K562 (cell line): ENCODE data around the gene ANKRD44. TPM values are rescaled to one million over a fixed set of nuclear protein-coding genes. Genes with fewer than 3 reads are reported as not detected.

Source experiments
- ATAC-seq: fragments of 200-7000 bp; cut with Tn5 transposase; 3 replicates; pipeline ENCODE4 v1.9.1; 2020; ENCODE audit warnings: moderate library complexity
- BruUV-seq: library from RNA; stranded (reverse); fragments of 400-500 nt; replicated peaks from 2 replicates; lab custom pipeline; 2021; lab: Mats Ljungman, UMichigan
- CTCF ChIA-PET: fragments of 300-600 bp; formaldehyde crosslinking; extraction: SDS; loops from one replicate; lab custom pipeline; 2021; ENCODE audit warnings: low intra/inter-chr PET ratio; lab: Yijun Ruan, JAX
- POLR2A ChIA-PET: fragments of 300-600, 350-650 bp; sonication (Branson Sonifier 250); formaldehyde crosslinking; extraction: SDS; loops from one replicate; lab custom pipeline; 2021; ENCODE audit warnings: antibody characterized with exemption, inconsistent platforms; lab: Yijun Ruan, JAX
- DNase-seq, 4 experiments: peaks; one replicate each; pipeline versions ENCODE4 v3.0.0 to v3.0.0-alpha.2; 2011 to 2018; ENCODE audit warnings: low spot score in 3 of 4, mixed read lengths in 3 of 4; ENCODE audit errors: extremely low read depth in 1 of 4
- FAIRE-seq: peaks from 2 replicates; lab custom pipeline; 2011; peaks lifted over from hg19 to GRCh38; lab: Jason Lieb, UNC
- H2AFZ ChIP-seq: 2 replicates; pipeline ENCODE4 v1.6.0; 2011; ENCODE audit warnings: low read depth, low read length, control low read depth, inconsistent platforms
- H3K27ac ChIP-seq: fragments of 200-600 bp; 3 replicates; pipeline ENCODE4 v1.8.0; 2011; ENCODE audit warnings: low read depth, mild to moderate bottlenecking, control low read depth, inconsistent platforms, low read length, moderate library complexity, mixed read lengths; ENCODE audit errors: extremely low read depth
- H3K27me3 ChIP-seq, 2 experiments: fragments of 300-600 bp in 1 of 2; 2 replicates in 1 of 2; 3 replicates in 1 of 2; pipeline versions ENCODE4 v1.6.0 to v1.8.0; 2011; ENCODE audit warnings: inconsistent platforms in 2 of 2, low read length in 2 of 2, mild to moderate bottlenecking in 1 of 2, mixed read lengths in 1 of 2, moderate library complexity in 1 of 2; ENCODE audit not compliant: control insufficient read depth in 2 of 2, insufficient read depth in 2 of 2
- H3K36me3 ChIP-seq: fragments of 300-600 bp; 3 replicates; pipeline ENCODE4 v1.8.0; 2011; ENCODE audit warnings: mild to moderate bottlenecking, low read length, inconsistent platforms; ENCODE audit not compliant: control insufficient read depth, insufficient read depth
- H3K4me1 ChIP-seq, 2 experiments: fragments of 200-600 bp in 1 of 2; replicated peaks in 1 of 2; 2 replicates in 1 of 2; 3 replicates in 1 of 2; pipeline versions ENCODE4 v1.5.1 to v1.8.0; 2011; ENCODE audit warnings: inconsistent platforms in 2 of 2, low read length in 2 of 2, mild to moderate bottlenecking in 1 of 2, mixed read lengths in 1 of 2, moderate library complexity in 1 of 2; ENCODE audit not compliant: control insufficient read depth in 2 of 2, insufficient read depth in 2 of 2
- H3K4me2 ChIP-seq: 2 replicates; pipeline ENCODE4 v1.6.1; 2011; ENCODE audit warnings: low read length, control low read depth, inconsistent platforms, mixed read lengths; ENCODE audit not compliant: insufficient read depth
- H3K4me3 ChIP-seq: fragments of 200-600 bp; sonication (generic), shearing (Covaris generic); 2 replicates; pipeline ENCODE4 v1.5.1; 2016; ENCODE audit warnings: control low read depth, inconsistent platforms
- H3K79me2 ChIP-seq: fragments of 200-600 bp; 3 replicates; pipeline ENCODE4 v1.8.0; 2011; ENCODE audit warnings: low read length, inconsistent platforms; ENCODE audit not compliant: control insufficient read depth, insufficient read depth
- H3K9ac ChIP-seq, 2 experiments: 2 replicates each; pipeline versions ENCODE4 v1.6.0 to v1.6.1; 2011; ENCODE audit warnings: low read depth in 2 of 2, low read length in 2 of 2, control low read depth in 1 of 2, inconsistent platforms in 1 of 2, mild to moderate bottlenecking in 1 of 2, mixed read lengths in 1 of 2; ENCODE audit not compliant: insufficient read depth in 1 of 2
- H3K9me1 ChIP-seq: one replicate; pipeline ENCODE4 v1.6.0; 2011; ENCODE audit warnings: inconsistent platforms, mild to moderate bottlenecking, low read length, moderate library complexity; ENCODE audit not compliant: control insufficient read depth, insufficient read depth
- H3K9me3 ChIP-seq: replicated peaks from 2 replicates; pipeline ENCODE4 v1.5.1; 2011; ENCODE audit warnings: low read depth, low read length, inconsistent platforms; ENCODE audit not compliant: control insufficient read depth, insufficient read depth
- H4K20me1 ChIP-seq: replicated peaks from 2 replicates; pipeline ENCODE4 v1.6.1; 2011; ENCODE audit warnings: low read length, inconsistent platforms, mixed read lengths; ENCODE audit not compliant: control insufficient read depth, insufficient read depth
- CCNT2 ChIP-seq: IDR thresholded peaks from 2 replicates; pipeline ENCODE4 v1.6.1; 2011; ENCODE audit warnings: borderline replicate concordance, low read depth, mild to moderate bottlenecking, moderate library complexity, mixed read lengths, low read length; ENCODE audit not compliant: insufficient read length; ENCODE audit errors: extremely low read depth
- FIP1L1 ChIP-seq: fragments of 200-400 bp; formaldehyde crosslinking; IDR thresholded peaks from 2 replicates; pipeline ENCODE4 v1.6.1; 2018; ENCODE audit warnings: mild to moderate bottlenecking, low read depth, low read length; ENCODE audit not compliant: poor library complexity, severe bottlenecking
- KLF1 ChIP-seq: fragments of 450-650 bp; IDR thresholded peaks from 2 replicates; pipeline ENCODE4 v1.6.1; 2016; ENCODE audit warnings: missing genetic modification characterization, missing compliant biosample characterization
- SMAD1 ChIP-seq: fragments of 150-350 bp; IDR thresholded peaks from 2 replicates; pipeline ENCODE4 v1.6.1; 2014; ENCODE audit warnings: low read length, low read depth; ENCODE audit not compliant: partially characterized antibody
- TBL1XR1 ChIP-seq, 2 experiments: IDR thresholded peaks; 2 replicates each; pipeline ENCODE4 v1.6.1; 2012; ENCODE audit warnings: improper control_type of control experiment in 2 of 2, low read length in 2 of 2, mild to moderate bottlenecking in 1 of 2
- TFAM ChIP-seq: fragments of 250-450 bp; sonication (Bioruptor Pico); conservative IDR thresholded peaks from 2 replicates; pipeline ENCODE4 v1.5.0; 2021; ENCODE audit warnings: mild to moderate bottlenecking, moderate library complexity
- TRIM28 ChIP-seq: fragments of 450-650 bp; IDR thresholded peaks from 2 replicates; pipeline ENCODE4 v1.6.1; 2017
- ZNF124 ChIP-seq: sonication (generic); formaldehyde crosslinking; IDR thresholded peaks from 2 replicates; pipeline ENCODE4 v1.8.1; 2022; ENCODE audit warnings: missing genetic modification reagents
- ZNF140 ChIP-seq: fragments of 250-450 bp; sonication (Bioruptor Pico); IDR thresholded peaks from 2 replicates; pipeline ENCODE4 v1.8.0; 2021; ENCODE audit warnings: moderate library complexity, mild to moderate bottlenecking, inconsistent platforms
- WGBS: fragments of 100-300 bp; shearing (Covaris generic); methylation state at CpG from one replicate; pipeline ENCODE4 v1.1.6; 2016; ENCODE audit warnings: low coverage, mixed read lengths; ENCODE audit not compliant: insufficient coverage; ENCODE audit errors: missing lambda C conversion rate; 5-methylcytosine and 5-hydroxymethylcytosine counted together
- in situ Hi-C: fragments of 300-500 bp; cut with MboI; formaldehyde crosslinking; loops from 4 replicates; pipeline ENCODE4 v1.15.0; 2018; ENCODE audit warnings: inconsistent platforms, mixed read lengths
- intact Hi-C: fragments of 100-400 bp; cut with micrococcal nuclease; formaldehyde crosslinking; loops from 2 replicates; pipeline ENCODE4 v1.14.2; 2022
- polyA plus RNA-seq, 8 experiments: library from polyadenylated mRNA; depleted of rRNA in 4 of 8; stranded (reverse) in 5 of 8; unstranded in 3 of 8; fragments of >200 nt; fragmentation: Nextera tagmentation in 2 of 8; fragmentation: Illumina TruSeq in 1 of 8; extraction: Ambion mirVana in 2 of 8; extraction: Trizol in 1 of 8; gene quantifications; 2 replicates each; pipeline versions ENCODE4 v1.2.1 to v1.2.3, GENCODE V29; 2011 to 2014; ENCODE audit warnings: inconsistent platforms in 1 of 8, missing spikeins in 1 of 8
- total RNA-seq, 7 experiments: library from RNA; depleted of rRNA in 6 of 7; stranded (reverse); fragments of >200 nt in 6 of 7; fragmentation: Illumina TruSeq in 2 of 7; extraction: Trizol in 2 of 7; gene quantifications; 2 replicates each; pipeline versions ENCODE4 v1.2.1 to v1.2.3, GENCODE V29; 2011 to 2021; ENCODE audit warnings: low replicate concordance in 1 of 7
- TF ChIP-seq, protein P1 (sequence below), 3 experiments: fragments of 200-800 bp in 1 of 3; sonication (Bioruptor generic) in 1 of 3; sonication (generic) in 1 of 3; formaldehyde crosslinking in 1 of 3; IDR thresholded peaks; 2 replicates each; pipeline versions ENCODE4 v1.6.1 to v1.8.0; 2016 to 2022; ENCODE audit warnings: mild to moderate bottlenecking in 2 of 3, missing compliant biosample characterization in 2 of 3, missing genetic modification characterization in 2 of 3, missing genetic modification reagents in 1 of 3
- TF ChIP-seq, protein P2 (sequence below), 2 experiments: fragments of 200-800 bp in 1 of 2; sonication (Bioruptor generic) in 1 of 2; sonication (generic) in 1 of 2; formaldehyde crosslinking in 1 of 2; IDR thresholded peaks in 1 of 2; conservative IDR thresholded peaks in 1 of 2; 2 replicates each; pipeline versions ENCODE4 v1.5.0 to v1.6.1; 2016 to 2020; ENCODE audit warnings: missing compliant biosample characterization in 1 of 2, missing genetic modification characterization in 1 of 2, missing genetic modification reagents in 1 of 2
- TF ChIP-seq, protein P3 (sequence below): fragments of 250-450 bp; sonication (Bioruptor Pico); IDR thresholded peaks from 2 replicates; pipeline ENCODE4 v1.5.0; 2021

Gene ANKRD44
- total and polyA plus RNA-seq, 9 of the 15 experiments (the other 6 are each of a cell fraction or from before 2014, with no cell fraction given): 0.03 to 0.64 (median 0.07) TPM; not detected in 3

DNA sequence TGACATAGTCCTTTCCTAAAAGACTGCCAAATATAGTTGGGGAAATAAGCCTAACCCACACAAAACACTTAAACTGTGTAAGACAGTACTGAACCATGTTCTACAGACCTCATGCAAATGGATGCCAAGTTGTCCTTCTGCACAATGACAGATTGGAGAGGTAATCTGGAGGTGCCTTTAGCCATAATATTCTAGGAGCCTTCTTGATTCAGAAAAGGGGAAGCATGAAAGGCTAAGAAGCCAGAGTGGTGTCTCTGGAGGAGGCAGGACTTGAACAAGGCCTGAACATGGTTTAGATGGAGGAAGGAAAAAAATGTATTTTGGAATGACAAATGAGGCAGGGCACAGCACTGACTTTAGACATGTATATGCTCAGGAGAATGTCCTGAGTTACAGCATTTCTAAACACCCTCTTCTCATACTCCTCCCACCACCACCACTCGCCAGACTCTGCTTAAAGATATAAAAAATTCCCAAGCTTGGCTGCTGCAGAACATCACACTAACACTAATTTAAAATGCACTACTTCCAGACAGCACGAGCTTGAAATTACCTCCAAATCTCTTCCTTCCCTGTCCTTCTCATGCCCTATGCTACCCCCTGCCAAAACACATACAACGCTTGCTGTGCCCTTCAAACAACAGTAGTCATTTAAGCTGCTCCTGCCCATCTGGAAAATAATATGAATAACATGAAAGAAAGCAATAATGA lies 110.4 kb downstream of the ANKRD44 start:
- no peak for ATAC-seq
- Histone ChIP-seq H3K4me2 (no peak overlapping the region), H3K27ac (no peak overlapping the region), H3K9me1 (no peaks in the 10 kb centered on the region), H4K20me1 (no peaks in the 10 kb centered on the region; the same call in 1 of the 2 replicates), H3K4me3 (no peak overlapping the region), H3K9me3 (no peaks in the 10 kb centered on the region), H3K27me3 (peaks cover 0 to 1% of the 10 kb centered on the region in 2 experiments; a peak in 1 of 5 replicates), H3K9ac (no peak overlapping the region), H3K4me1 (no peaks in the 10 kb centered on the region), H2AFZ (no peak overlapping the region), H3K79me2 (no peaks in the 10 kb centered on the region), H3K36me3 (no peaks in the 10 kb centered on the region)
- intact Hi-C loops (no loop called here), in situ Hi-C loops (no loop called here)
- 2% methylated on average over 3 of the region's 3 CpGs for WGBS
- TF ChIP-seq TFAM (CRISPR knock-in tag) (no peak), CCNT2 (no peak), ZNF140 (CRISPR knock-in tag) (no peak), TBL1XR1 (IDR thresholded peaks at IDR 0.05; ENCODE audit: low read length in 2 of 2) (no peak), KLF1 (tag) (no peak), TRIM28 (no peak), FIP1L1 (no peak), ZNF124 (CRISPR knock-in tag) (no peak), SMAD1 (no peak)
- TF ChIP-seq, protein P1, sequence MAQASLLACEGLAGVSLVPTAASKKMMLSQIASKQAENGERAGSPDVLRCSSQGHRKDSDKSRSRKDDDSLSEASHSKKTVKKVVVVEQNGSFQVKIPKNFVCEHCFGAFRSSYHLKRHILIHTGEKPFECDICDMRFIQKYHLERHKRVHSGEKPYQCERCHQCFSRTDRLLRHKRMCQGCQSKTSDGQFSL (CRISPR knock-in tag; IDR thresholded peaks at IDR 0.05): no peak
- TF ChIP-seq, protein P1 (tag; IDR thresholded peaks at IDR 0.05): no peak
- TF ChIP-seq, protein P2, sequence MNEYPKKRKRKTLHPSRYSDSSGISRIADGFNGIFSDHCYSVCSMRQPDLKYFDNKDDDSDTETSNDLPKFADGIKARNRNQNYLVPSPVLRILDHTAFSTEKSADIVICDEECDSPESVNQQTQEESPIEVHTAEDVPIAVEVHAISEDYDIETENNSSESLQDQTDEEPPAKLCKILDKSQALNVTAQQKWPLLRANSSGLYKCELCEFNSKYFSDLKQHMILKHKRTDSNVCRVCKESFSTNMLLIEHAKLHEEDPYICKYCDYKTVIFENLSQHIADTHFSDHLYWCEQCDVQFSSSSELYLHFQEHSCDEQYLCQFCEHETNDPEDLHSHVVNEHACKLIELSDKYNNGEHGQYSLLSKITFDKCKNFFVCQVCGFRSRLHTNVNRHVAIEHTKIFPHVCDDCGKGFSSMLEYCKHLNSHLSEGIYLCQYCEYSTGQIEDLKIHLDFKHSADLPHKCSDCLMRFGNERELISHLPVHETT (CRISPR knock-in tag; conservative IDR thresholded peaks at IDR 0.05 in 1 of 2, IDR thresholded peaks at IDR 0.05 in 1 of 2): no peak
- TF ChIP-seq, protein P3, sequence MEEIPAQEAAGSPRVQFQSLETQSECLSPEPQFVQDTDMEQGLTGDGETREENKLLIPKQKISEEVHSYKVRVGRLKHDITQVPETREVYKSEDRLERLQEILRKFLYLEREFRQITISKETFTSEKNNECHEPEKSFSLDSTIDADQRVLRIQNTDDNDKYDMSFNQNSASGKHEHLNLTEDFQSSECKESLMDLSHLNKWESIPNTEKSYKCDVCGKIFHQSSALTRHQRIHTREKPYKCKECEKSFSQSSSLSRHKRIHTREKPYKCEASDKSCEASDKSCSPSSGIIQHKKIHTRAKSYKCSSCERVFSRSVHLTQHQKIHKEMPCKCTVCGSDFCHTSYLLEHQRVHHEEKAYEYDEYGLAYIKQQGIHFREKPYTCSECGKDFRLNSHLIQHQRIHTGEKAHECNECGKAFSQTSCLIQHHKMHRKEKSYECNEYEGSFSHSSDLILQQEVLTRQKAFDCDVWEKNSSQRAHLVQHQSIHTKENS: no peak
- no TSS peak for BruUV-seq
- DNase-seq: no peak
- ChIA-PET CTCF (no interaction called here), POLR2A (no interaction called here)
- FAIRE-seq: no peak
